NCI-H2029 treated with DMSO at 0.1 percent for 48 hours (cell line): ENCODE measurements around the gene CADM1.

Source experiments
- DNase-seq: peaks from one replicate; lab custom pipeline; 2025; lab: John Stamatoyannopoulos, UW

The CADM1 gene

DNA sequence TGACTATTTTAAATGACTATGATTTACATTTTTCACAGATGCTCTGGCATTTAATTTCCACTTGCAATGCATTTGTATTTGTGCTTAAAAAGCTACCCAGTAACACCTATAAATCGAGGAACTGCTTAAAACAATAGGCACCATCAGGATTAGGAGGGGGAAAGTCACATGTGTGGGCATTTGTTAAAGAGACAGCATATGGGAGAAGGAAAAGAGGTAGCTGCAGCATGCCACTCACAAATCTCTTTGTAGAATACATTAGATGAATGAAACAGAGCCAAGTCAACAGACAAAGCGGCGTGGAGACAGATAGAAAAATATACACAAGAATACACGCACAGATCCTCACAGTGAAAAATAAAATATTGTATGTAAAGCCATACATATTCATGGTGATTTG lies 228.0 kb downstream of the CADM1 start:
- no peak for DNase-seq

GRCh38 chr11:115275045-115275444 lies 229.2 kb downstream of the CADM1 start:
- DNase-seq, result no peak

DNA sequence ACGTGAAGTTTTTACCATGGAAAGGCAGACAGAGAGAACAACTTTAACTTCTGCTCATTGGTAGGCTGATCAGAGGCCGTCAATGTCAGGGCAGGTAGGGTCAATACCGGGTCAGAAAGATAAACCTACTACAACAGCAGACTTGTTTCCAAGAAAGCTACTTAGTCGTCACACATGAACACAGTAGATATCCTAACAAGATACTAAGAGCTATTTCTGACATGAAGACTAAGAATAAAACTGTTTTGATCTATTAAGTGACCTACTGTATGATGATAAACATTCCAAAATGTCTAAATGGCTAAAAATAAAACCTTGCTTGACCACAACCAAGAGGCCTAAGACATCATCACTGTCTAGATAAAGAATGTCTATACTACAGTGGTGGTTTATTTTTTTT lies 231.3 kb downstream of the CADM1 start:
- DNase-seq, result no peak

DNA sequence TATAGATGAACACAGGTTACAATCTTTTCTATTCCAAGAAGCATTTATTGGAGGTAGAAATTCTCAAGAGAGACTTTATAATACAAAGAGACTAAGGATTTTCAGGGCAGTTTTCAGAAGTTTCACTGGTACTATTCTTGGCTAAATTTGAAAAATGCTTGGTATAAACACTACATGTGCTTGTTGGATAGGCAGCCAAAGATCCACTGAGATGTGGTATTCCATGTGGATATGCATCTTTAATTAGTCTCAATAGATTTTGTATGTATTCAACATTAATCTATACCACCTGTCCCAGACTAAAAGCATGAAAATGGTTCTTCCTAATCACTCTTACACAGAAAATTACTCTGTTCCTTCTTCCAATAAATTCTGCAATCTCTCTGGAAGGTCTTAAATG lies 232.6 kb downstream of the CADM1 start:
- no peak for DNase-seq

DNA sequence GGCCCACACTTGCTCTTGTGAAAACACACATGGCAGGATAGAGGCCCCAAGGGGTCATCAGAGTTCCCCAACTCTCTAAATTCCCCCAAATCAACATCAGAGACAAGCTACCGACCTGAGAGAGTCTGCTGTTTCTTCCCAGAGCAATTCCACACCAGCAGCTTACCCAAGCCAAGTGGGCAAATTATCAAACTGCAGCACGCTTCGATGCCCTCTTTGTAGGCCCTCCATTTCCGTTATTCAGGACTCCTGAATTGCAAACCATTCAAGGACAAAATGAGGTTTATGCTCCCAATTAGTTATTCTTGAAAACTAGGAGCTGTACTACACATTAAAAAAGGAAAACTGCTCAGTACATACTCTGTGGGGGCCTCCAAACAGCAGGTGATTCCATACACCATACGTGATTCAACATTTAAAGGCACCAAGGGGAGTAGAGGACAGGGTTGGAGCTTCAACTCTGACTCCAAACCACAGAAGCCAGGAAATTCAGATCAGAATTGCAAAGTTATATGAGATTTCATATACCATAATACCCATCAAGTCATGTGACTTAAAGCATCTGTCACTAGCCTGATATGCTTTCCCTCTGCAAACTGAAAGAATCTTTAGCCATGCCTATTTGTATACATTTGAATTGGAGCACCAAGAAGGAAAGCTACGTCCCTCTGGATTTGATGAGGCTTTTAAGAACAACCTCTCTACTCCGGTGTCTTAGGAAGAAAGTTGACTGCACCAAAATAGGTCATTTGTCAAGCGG lies 234.8 kb downstream of the CADM1 start:
- DNase-seq, result no peak

DNA sequence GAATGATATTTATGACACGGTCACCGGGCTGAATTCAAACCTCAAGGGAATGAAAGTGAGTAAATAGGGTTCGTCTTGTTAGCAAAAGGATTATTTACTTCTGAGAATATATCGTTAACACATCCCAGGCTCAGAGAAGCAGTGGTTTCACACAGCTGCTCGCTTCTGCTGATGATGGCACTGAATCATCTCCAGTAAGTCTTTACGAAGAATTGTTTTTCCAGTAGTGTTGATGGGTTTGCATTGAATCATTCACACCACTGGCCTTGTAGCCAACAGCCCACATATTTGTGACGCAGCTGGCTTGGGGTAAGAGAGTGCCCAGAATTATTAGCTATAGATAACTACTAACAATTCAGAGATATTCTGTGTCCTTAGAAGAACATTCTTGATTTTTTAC lies 236.3 kb downstream of the CADM1 start:
- no peak for DNase-seq

DNA sequence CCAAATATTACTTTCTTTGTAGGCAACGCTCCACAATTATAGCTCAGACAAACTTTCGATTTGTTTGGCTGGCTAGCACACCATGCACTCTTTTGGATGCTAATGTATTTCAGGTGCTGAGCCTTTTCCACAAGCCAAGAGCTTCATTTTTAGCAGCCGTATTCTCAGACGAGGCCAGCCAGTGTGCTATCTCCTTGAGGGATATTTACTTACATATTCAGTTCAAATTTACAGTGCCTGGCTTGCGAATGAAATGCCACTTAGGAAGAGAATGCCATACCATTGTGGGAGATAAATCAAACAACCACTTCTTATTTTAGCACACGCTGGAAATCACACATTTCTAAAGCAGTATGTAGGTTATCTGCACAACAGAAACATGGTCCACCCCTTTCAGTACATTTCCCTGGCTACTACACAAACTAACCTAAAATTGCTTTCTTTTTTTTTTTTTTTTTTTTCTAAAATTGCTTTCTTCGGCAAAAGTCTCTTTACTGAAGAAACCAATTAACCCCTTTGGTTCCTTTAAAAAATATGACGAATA lies 236.9 kb downstream of the CADM1 start:
- peak; percentile 53 for DNase-seq

GRCh38 chr11:115266066-115266639 lies 238.1 kb downstream of the CADM1 start:
- DNase-seq, result no peak

DNA sequence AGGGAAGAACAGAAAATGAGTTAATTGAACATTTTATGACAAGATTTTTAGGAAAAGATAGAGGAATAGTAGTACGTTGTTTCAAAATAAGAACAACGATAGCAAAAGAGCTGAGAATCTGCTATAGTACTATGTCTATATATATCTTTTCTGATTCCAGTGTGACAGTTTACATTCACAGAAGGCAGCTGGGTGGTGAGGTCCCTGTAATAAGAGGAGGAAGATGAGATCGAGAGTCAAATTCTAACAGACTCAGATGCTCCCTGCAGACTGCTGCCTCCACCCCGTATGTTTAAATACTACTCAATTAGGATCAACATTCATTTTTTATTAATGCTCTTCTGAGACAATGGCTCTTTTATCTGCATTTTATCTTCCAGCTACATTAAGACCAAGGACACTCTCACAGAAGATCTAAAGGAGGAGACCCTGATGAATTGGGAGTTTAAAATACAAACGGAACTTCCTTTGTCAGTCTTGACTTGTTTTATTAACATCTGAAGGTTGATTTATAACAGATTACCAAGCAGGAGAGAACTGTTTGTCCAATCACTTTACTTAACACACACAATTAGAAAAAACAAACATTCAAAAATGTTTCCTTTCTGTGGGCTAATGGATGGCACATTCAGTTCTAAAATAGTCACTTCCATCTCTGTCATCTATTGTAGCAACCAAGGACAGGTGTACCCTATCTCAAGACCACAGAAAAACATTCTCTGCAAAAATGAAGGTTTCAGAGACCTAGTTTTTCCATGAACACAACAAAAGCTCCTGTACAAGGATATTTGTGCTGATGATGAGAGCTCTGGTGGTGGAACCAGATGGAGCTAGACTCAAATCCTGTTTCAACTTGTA lies 240.2 kb downstream of the CADM1 start:
- no peak for DNase-seq

GRCh38 chr11:115258216-115258615 lies 246.0 kb downstream of the CADM1 start:
- no peak for DNase-seq

- no peak for DNase-seq
Measured at GRCh38 chr11:115257678-115258077, 246.5 kb downstream of the CADM1 start.

DNA sequence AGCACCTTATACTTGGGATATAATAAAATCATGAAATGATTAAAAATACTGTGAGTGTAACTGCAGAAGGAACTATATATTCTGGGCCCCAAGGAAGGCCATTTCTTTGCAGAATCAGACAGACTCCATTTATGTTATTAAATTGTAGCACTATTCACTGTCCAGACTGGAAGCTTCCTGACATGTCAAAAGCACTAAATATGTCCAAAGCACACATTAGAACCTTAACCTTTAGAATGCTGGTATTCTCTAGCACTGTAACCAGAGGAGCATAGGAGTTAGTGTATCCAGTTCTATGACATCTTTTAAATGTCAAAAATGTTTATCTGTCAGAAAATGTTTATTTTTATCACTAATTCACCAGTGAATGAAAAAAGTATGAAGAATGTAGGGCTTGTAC lies 246.9 kb downstream of the CADM1 start:
- no peak for DNase-seq

DNA sequence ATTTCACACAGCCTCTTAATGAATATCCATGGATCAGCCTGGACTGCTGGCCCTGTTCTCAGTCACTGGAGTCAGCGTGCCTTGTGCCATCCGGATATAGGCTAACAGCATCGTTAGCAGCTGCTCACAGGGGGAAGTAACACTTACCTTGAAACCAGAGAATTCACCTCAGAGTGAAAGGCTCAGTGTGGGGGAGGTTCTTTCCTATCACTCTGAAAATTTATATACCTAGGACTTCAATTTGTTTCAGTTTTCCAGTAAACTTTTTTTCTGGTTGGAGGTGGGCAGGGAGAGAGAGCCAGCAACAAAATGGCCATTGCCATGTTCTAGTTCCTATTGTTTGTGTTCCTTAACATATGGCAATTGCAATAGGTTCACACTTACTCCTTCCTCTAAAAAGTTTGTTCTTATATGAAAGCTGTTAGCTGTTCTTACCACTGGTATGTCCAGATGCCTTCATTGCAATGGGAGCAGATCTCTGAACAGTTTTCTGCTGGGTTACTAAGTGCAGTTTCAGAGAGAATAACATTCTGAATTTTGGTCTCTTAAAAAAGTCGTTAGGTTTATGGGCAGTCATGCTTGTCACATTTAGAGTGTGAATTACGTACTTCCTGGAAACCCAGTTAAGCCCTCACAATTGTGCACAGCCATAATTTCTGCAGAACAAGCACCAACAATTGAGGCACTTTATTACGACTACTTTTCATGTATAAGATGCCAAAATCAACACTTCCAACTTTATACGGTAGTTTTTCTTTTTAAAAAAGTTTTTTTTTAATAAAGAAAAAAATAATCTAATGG lies 247.6 kb downstream of the CADM1 start:
- peak; percentile 21 for DNase-seq

- DNase-seq, result no peak
Measured at GRCh38 chr11:115255006-115255762, 249.0 kb downstream of the CADM1 start.

DNA sequence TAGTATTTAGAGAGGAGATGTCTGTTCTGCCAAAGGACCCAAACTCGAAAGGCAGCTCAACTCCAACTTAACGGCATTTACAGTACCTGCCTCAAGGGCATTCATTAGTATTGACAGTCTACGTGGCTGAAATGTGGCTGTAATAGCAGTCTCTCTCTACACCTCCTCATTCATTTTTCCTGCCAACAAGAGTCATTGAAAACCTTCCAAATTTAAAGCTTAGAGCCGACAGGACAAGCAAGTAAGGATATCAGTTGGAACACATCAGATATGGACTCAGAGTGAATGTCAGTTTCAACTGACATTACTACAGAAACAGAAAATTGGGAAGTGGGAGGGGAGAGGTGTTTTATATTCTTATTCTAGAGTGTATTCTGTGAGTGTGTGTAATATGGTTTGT lies 253.1 kb downstream of the CADM1 start:
- DNase-seq, result no peak

GRCh38 chr11:115249061-115249578 lies 255.1 kb downstream of the CADM1 start:
- DNase-seq, result no peak

- no peak for DNase-seq
Measured at GRCh38 chr11:115247953-115248352, 256.3 kb downstream of the CADM1 start.

DNA sequence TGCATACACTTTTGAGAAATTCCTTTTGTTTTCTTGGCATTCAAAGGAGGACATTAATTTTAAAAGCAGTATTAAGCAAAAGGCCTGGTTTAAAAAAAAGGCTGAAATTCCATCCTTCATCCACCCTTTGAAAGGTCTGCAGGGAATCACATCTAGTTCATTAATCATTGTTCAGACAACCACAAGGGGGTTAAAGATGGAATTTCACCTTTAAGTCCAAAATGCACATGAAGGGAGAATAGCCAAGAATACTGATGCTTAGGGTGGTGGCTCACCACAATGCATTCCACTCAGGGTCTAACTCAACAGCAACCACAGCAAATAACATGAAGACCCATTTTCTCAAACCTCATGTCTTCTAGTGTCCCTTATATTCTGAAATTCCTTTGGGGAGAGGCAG lies 256.9 kb downstream of the CADM1 start:
- no peak for DNase-seq

DNA sequence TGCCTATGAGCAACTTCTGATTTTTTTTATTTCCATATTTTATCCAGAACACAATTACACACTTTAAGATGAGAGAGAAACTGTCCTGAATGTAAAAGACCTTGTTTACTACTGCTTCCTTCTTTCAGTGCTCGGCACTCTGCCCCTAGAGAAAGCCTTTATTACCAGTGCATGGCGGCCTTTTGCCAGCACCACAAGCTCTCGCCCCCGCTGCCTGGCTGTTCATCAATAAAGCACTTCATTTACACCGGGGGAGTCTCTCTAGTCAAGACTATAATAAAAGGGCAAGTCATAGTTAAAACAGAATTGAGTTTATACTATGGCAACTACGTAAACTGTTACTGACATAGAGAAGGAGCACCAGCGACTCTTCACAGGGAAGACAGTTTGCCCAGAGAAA lies 259.5 kb downstream of the CADM1 start:
- DNase-seq, result no peak

DNA sequence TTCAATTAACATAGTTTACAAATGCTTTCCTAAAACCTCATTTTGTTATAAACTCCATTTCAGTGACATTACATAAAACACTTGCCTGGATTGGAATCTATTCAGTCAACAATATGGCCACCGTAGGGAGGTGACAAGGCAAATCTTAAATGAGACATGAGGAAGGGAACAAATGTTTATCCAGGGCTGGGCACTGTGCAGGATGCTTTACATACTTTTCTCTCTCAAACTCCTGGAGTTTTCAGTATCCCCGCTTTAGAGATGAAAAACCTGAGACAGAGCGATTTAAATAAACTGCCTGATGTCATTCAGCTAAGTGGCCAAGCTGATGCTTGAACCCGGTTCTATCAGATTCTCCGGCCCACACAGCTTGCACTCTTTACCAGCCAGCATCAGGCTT lies 259.9 kb downstream of the CADM1 start:
- no peak for DNase-seq

- DNase-seq, result no peak
Measured at GRCh38 chr11:115242982-115243381, 261.2 kb downstream of the CADM1 start.
